Ectodermal cell (in vitro differentiated cells): ENCODE results near the gene LYPLA2.
"Not testable (repeated sequence)": the region's sequence is repeated elsewhere in the genome, so short reads cannot be mapped to it uniquely, and the experiment has no call there.

ENCODE experiments used
- H3K27ac ChIP-seq: 2 replicates; pipeline ENCODE4 v1.7.0; 2013; ENCODE audit warnings: mild to moderate bottlenecking, low read depth, low read length; ENCODE audit not compliant: insufficient read depth, poor library complexity, severe bottlenecking
- H3K27me3 ChIP-seq: 2 replicates; pipeline ENCODE4 v1.7.0; 2013; ENCODE audit warnings: mild to moderate bottlenecking, low read length; ENCODE audit not compliant: insufficient read depth, control insufficient read depth, poor library complexity, severe bottlenecking
- H3K36me3 ChIP-seq: one replicate; pipeline ENCODE4 v1.7.0; 2013; ENCODE audit warnings: low read length; ENCODE audit not compliant: control insufficient read depth, insufficient read depth
- H3K4me1 ChIP-seq: one replicate; pipeline ENCODE4 v1.7.0; 2013; ENCODE audit warnings: low read length; ENCODE audit not compliant: control insufficient read depth, insufficient read depth
- H3K4me3 ChIP-seq: 2 replicates; pipeline ENCODE4 v1.7.0; 2013; ENCODE audit warnings: low read depth, low read length, control low read depth; ENCODE audit not compliant: insufficient read depth
- H3K9me3 ChIP-seq: 2 replicates; pipeline ENCODE4 v1.7.0; 2013; ENCODE audit warnings: mild to moderate bottlenecking, low read length, moderate library complexity; ENCODE audit not compliant: control insufficient read depth
- WGBS, 2 experiments: methylation state at CpG; one replicate each; pipeline ENCODE4 v1.1.7; 2013; ENCODE audit warnings: missing lambda C conversion rate in 2 of 2; 5-methylcytosine and 5-hydroxymethylcytosine counted together

Gene LYPLA2

GRCh38 chr1:23810818-23811540, 20.0 kb downstream of the LYPLA2 start:
- H3K27ac ChIP-seq: no peak overlapping the region
- H3K27me3 ChIP-seq: no peaks in the 10 kb centered on the region
- WGBS, 2 experiments: 63 to 70% methylated on average over 3 of the region's 3 CpGs
- peaks cover 10% of the 10 kb centered on the region for H3K36me3 ChIP-seq
- H3K4me3 ChIP-seq: no peak overlapping the region
- H3K4me1 ChIP-seq: no peaks in the 10 kb centered on the region
- no peaks in the 10 kb centered on the region for H3K9me3 ChIP-seq

GRCh38 chr1:23814016-23814415, 23.1 kb downstream of the LYPLA2 start:
- H3K4me1 ChIP-seq: no peaks in the 10 kb centered on the region
- H3K4me3 ChIP-seq: no peak overlapping the region
- WGBS, 2 experiments: 96 to 98% methylated on average over 4 of the region's 4 CpGs
- H3K27me3 ChIP-seq: no peaks in the 10 kb centered on the region
- peaks cover 19% of the 10 kb centered on the region for H3K36me3 ChIP-seq
- no peaks in the 10 kb centered on the region for H3K9me3 ChIP-seq
- no peak overlapping the region for H3K27ac ChIP-seq

- Histone ChIP-seq H3K27ac (no peak overlapping the region), H3K4me3 (no peak overlapping the region), H3K4me1 (no peaks in the 10 kb centered on the region), H3K36me3 (peaks cover 19% of the 10 kb centered on the region), H3K9me3 (no peaks in the 10 kb centered on the region), H3K27me3 (no peaks in the 10 kb centered on the region)
- 88 to 100% methylated on average over 3 of the region's 3 CpGs for WGBS, 2 experiments
Observed at GRCh38 chr1:23816361-23816760, 25.4 kb downstream of the LYPLA2 start.

GRCh38 chr1:23816906-23817305, 26.0 kb downstream of the LYPLA2 start:
- no peaks in the 10 kb centered on the region for H3K27me3 ChIP-seq
- H3K4me3 ChIP-seq: no peak overlapping the region
- H3K27ac ChIP-seq: no peak overlapping the region
- no peaks in the 10 kb centered on the region for H3K4me1 ChIP-seq
- H3K36me3 ChIP-seq: peaks cover 19% of the 10 kb centered on the region
- H3K9me3 ChIP-seq: no peaks in the 10 kb centered on the region

GRCh38 chr1:23817633-23818032, 26.7 kb downstream of the LYPLA2 start:
- peaks cover 19% of the 10 kb centered on the region for H3K36me3 ChIP-seq
- no peaks in the 10 kb centered on the region for H3K9me3 ChIP-seq
- H3K4me3 ChIP-seq: no peak overlapping the region
- no peaks in the 10 kb centered on the region for H3K27me3 ChIP-seq
- 93% methylated on average over 2 of the region's 3 CpGs for WGBS, 2 experiments
- no peak overlapping the region for H3K27ac ChIP-seq
- no peaks in the 10 kb centered on the region for H3K4me1 ChIP-seq

GRCh38 chr1:23823767-23824166, 32.8 kb downstream of the LYPLA2 start:
- no peak overlapping the region for H3K27ac ChIP-seq
- 90 to 91% methylated on average over 7 of the region's 7 CpGs for WGBS, 2 experiments
- no peak overlapping the region for H3K4me3 ChIP-seq
- no peaks in the 10 kb centered on the region for H3K9me3 ChIP-seq
- no peaks in the 10 kb centered on the region for H3K27me3 ChIP-seq
- no peaks in the 10 kb centered on the region for H3K36me3 ChIP-seq
- H3K4me1 ChIP-seq: peaks cover 4% of the 10 kb centered on the region

- WGBS, 2 experiments: 6 to 8% methylated on average over 8 of the region's 8 CpGs
- peak overlapping the region; percentile 95 for H3K4me3 ChIP-seq
- H3K27me3 ChIP-seq: no peaks in the 10 kb centered on the region
- H3K36me3 ChIP-seq: no peaks in the 10 kb centered on the region
- H3K27ac ChIP-seq: no peak overlapping the region
- peaks cover 4% of the 10 kb centered on the region for H3K4me1 ChIP-seq
- H3K9me3 ChIP-seq: no peaks in the 10 kb centered on the region
Observed at GRCh38 chr1:23824711-23825075, 33.7 kb downstream of the LYPLA2 start.

GRCh38 chr1:23825076-23825761, 34.3 kb downstream of the LYPLA2 start, which contains the start of gene HMGCL:
Gene HMGCL (minus strand): TSS chr1:23825429. CDS start chr1:23825415, 14 bp downstream.
- peak within 1 kb of the TSS; percentile 95 for H3K4me3 ChIP-seq
- WGBS, 2 experiments: 0 to 1% methylated on average over 39 to 40 of the region's 42 CpGs
- no peaks in the 10 kb centered on the region for H3K36me3 ChIP-seq
- H3K27ac ChIP-seq: no peak within 1 kb of the TSS
- no peaks in the 10 kb centered on the region for H3K27me3 ChIP-seq
- no peaks in the 10 kb centered on the region for H3K9me3 ChIP-seq
- peaks cover 4% of the 10 kb centered on the region for H3K4me1 ChIP-seq

- no peaks in the 10 kb centered on the region for H3K27me3 ChIP-seq
- 74 to 78% methylated on average over 24 of the region's 24 CpGs for WGBS, 2 experiments
Observed at GRCh38 chr1:23825762-23826522, 35.0 kb downstream of the LYPLA2 start.

GRCh38 chr1:23826590-23826989, 35.6 kb downstream of the LYPLA2 start:
- H3K36me3 ChIP-seq, H3K9me3 ChIP-seq, H3K27ac ChIP-seq, H3K27me3 ChIP-seq, H3K4me1 ChIP-seq, H3K4me3 ChIP-seq: not testable (repeated sequence)
- WGBS, 2 experiments: 93 to 96% methylated on average over 13 of the region's 13 CpGs

More at GRCh38 chr1:23825762-23826522, 35.0 kb downstream of the LYPLA2 start:
- no peak overlapping the region for H3K27ac ChIP-seq
- no peaks in the 10 kb centered on the region for H3K36me3 ChIP-seq
- H3K9me3 ChIP-seq: no peaks in the 10 kb centered on the region
- peak overlapping the region; percentile 95 for H3K4me3 ChIP-seq
- H3K4me1 ChIP-seq: peaks cover 4% of the 10 kb centered on the region
